ENCODE data around the gene SPOCD1.

SPOCD1 gene

DNA sequence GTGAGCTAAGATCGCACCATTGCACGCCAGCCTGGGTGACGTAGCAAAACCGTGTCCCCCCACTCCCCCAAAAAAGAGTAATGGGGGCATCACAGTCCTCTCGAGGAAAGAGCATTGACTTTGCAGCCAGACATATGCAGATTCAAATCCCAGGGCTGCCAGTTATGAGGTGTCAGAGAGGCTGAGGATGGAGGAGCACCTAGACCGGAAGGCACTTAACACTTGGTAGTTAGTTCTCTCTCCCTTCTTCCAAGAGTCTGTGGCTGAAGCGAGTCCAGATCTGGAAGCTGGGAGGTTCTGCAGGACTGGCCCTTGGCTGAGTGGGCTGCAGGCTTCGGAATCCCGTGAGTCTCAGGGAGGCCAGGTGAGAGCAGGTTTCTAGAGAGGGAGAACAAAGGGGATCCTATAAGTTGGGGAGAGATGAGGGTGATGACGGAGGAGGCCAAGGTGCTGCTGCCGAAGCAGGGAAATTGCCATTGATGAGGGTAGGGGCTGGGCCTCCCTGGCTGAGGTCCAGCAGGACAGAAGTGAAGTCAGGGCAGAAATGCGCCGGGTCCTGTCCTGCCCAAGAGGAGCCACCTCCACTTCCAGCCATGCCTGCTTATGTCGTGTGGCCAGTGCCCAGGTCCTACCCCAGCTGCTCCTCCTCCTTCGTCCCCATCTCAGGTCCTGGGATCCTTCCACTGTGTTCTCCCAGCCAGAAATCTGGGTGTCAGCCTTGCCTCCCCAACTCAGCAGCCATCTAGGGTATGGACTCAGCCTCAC, 13.3 kb upstream of the SPOCD1 start:
- Histone ChIP-seq H3K27ac (replicated peaks) (no peak overlapping the region), H3K27me3 (ENCODE audit: insufficient read depth, poor library complexity, severe bottlenecking) (no peaks in the 10 kb centered on the region), H3K4me3 (replicated peaks; ENCODE audit: insufficient read depth, low read length) (no peak overlapping the region)
- no peak for DNase-seq (ENCODE audit: low read depth in 1 of 2, low spot score in 1 of 2)
- TF ChIP-seq, protein P1, sequence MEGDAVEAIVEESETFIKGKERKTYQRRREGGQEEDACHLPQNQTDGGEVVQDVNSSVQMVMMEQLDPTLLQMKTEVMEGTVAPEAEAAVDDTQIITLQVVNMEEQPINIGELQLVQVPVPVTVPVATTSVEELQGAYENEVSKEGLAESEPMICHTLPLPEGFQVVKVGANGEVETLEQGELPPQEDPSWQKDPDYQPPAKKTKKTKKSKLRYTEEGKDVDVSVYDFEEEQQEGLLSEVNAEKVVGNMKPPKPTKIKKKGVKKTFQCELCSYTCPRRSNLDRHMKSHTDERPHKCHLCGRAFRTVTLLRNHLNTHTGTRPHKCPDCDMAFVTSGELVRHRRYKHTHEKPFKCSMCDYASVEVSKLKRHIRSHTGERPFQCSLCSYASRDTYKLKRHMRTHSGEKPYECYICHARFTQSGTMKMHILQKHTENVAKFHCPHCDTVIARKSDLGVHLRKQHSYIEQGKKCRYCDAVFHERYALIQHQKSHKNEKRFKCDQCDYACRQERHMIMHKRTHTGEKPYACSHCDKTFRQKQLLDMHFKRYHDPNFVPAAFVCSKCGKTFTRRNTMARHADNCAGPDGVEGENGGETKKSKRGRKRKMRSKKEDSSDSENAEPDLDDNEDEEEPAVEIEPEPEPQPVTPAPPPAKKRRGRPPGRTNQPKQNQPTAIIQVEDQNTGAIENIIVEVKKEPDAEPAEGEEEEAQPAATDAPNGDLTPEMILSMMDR (IDR thresholded peaks at IDR 0.05; ENCODE audit: insufficient read depth, low read length), result no peak
- TF ChIP-seq GABPA (IDR thresholded peaks at IDR 0.05; ENCODE audit: low read depth) (no peak), SPI1 (IDR thresholded peaks at IDR 0.05; ENCODE audit: borderline replicate concordance, low read depth) (no peak), POLR2AphosphoS5 (IDR thresholded peaks at IDR 0.05; ENCODE audit: low read depth) (no peak)
- TF ChIP-seq, protein P2, sequence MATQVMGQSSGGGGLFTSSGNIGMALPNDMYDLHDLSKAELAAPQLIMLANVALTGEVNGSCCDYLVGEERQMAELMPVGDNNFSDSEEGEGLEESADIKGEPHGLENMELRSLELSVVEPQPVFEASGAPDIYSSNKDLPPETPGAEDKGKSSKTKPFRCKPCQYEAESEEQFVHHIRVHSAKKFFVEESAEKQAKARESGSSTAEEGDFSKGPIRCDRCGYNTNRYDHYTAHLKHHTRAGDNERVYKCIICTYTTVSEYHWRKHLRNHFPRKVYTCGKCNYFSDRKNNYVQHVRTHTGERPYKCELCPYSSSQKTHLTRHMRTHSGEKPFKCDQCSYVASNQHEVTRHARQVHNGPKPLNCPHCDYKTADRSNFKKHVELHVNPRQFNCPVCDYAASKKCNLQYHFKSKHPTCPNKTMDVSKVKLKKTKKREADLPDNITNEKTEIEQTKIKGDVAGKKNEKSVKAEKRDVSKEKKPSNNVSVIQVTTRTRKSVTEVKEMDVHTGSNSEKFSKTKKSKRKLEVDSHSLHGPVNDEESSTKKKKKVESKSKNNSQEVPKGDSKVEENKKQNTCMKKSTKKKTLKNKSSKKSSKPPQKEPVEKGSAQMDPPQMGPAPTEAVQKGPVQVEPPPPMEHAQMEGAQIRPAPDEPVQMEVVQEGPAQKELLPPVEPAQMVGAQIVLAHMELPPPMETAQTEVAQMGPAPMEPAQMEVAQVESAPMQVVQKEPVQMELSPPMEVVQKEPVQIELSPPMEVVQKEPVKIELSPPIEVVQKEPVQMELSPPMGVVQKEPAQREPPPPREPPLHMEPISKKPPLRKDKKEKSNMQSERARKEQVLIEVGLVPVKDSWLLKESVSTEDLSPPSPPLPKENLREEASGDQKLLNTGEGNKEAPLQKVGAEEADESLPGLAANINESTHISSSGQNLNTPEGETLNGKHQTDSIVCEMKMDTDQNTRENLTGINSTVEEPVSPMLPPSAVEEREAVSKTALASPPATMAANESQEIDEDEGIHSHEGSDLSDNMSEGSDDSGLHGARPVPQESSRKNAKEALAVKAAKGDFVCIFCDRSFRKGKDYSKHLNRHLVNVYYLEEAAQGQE (IDR thresholded peaks at IDR 0.05; ENCODE audit: insufficient replicate concordance, low read depth), result no peak

DNA sequence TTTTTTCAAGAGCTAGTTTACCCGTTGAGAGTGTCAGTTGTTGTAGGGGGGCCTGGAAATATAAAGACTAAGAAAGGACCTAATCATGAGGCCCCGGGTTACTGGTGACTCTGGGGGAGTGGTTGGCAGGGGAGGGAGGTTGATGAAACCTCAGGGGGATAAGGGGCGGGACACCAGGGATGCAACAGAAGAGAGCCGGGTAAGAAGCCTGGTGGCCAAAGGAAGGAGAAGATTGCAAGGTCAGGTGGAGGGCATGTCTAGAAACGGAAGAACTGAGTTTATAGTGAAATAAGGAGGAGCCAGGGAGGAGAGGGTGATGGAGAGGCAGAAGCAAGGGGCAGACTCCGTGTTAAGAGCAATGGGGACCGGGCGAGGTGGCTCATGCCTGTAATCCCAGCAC, 12.5 kb upstream of the SPOCD1 start:
- DNase-seq (ENCODE audit: low read depth in 1 of 2, low spot score in 1 of 2), result peak in 1 of 2 experiments; percentile 67
- Histone ChIP-seq H3K4me3 (replicated peaks; ENCODE audit: insufficient read depth, low read length) (no peak overlapping the region), H3K27me3 (ENCODE audit: insufficient read depth, poor library complexity, severe bottlenecking) (no peaks in the 10 kb centered on the region), H3K27ac (replicated peaks) (peak overlapping the region; percentile 43)
- TF ChIP-seq, protein P2 (IDR thresholded peaks at IDR 0.05; ENCODE audit: insufficient replicate concordance, low read depth), result no peak
- TF ChIP-seq GABPA (IDR thresholded peaks at IDR 0.05; ENCODE audit: low read depth) (no peak), SPI1 (IDR thresholded peaks at IDR 0.05; ENCODE audit: borderline replicate concordance, low read depth) (no peak), POLR2AphosphoS5 (IDR thresholded peaks at IDR 0.05; ENCODE audit: low read depth) (no peak)
- TF ChIP-seq, protein P1 (IDR thresholded peaks at IDR 0.05; ENCODE audit: insufficient read depth, low read length), result no peak

DNA sequence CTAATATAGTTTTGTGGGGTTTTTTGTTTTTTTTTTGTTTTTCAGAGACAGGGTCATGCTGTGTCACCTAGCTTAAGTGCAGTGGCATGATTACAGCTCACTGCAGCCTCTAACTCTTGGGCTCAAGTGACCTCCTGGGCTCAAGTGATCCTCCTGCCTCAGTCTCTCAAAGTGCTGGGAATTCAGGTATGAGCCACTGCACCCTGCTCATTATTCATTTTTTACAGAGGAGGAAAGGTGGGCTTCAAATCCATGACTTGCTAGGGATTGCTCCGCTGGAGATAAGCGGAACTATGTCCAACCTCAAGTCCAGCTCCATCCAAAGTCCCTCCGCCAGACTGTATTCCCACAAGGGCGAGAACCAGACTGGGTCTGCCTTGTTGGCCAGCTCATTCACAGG, 8.0 kb upstream of the SPOCD1 start:
- H3K27ac ChIP-seq (replicated peaks), result no peak overlapping the region

More for the DNA sequence above, 8.0 kb upstream of the SPOCD1 start:
- DNase-seq (ENCODE audit: low read depth in 1 of 2, low spot score in 1 of 2), result no peak
- no peak overlapping the region for H3K4me3 ChIP-seq (replicated peaks; ENCODE audit: insufficient read depth, low read length)
- no peaks in the 10 kb centered on the region for H3K27me3 ChIP-seq (ENCODE audit: insufficient read depth, poor library complexity, severe bottlenecking)
- TF ChIP-seq GABPA (IDR thresholded peaks at IDR 0.05; ENCODE audit: low read depth) (no peak), SPI1 (IDR thresholded peaks at IDR 0.05; ENCODE audit: borderline replicate concordance, low read depth) (no peak), POLR2AphosphoS5 (IDR thresholded peaks at IDR 0.05; ENCODE audit: low read depth) (no peak)
- TF ChIP-seq, protein P1 (IDR thresholded peaks at IDR 0.05; ENCODE audit: insufficient read depth, low read length), result no peak
- TF ChIP-seq, protein P2 (IDR thresholded peaks at IDR 0.05; ENCODE audit: insufficient replicate concordance, low read depth), result no peak

All from HL-60 (cell line).